ENCODE results near the gene ABR. TPM values are rescaled to one million over a fixed set of nuclear protein-coding genes. Genes with fewer than 3 reads are reported as not detected.

ABR gene
- polyA plus RNA-seq, 3 donors, result 19.8 to 160 (median 26.0) TPM

- no peak overlapping the region for H2AFZ ChIP-seq (ENCODE audit: insufficient read depth, low read depth, low read length, poor library complexity, severe bottlenecking)
- H3K27ac ChIP-seq (ENCODE audit: low read depth in 1 of 2, low read length in 2 of 2), result no peak overlapping the region
- Mint-ChIP-seq H3K36me3 (peaks cover 11 to 13% of the 10 kb centered on the region in 2 donors), H3K27me3 (ENCODE audit: low read depth in 3 of 3) (peaks cover 1 to 11% (median 2%) of the 10 kb centered on the region in 3 donors), H3K9me3 (no peaks in the 10 kb centered on the region), H3K4me3 (no peak overlapping the region), H3K27ac (peak overlapping the region in 2 of 7 donors; percentile 11 to 87), H3K4me1 (peaks cover 21% of the 10 kb centered on the region)
- no peak overlapping the region for H3K9ac ChIP-seq (ENCODE audit: insufficient read depth, low read length, poor library complexity, severe bottlenecking)
- peaks cover 90% of the 10 kb centered on the region for H3K79me2 ChIP-seq (ENCODE audit: insufficient read depth, low read length)
- no peak for TF ChIP-seq CTCF (IDR thresholded peaks at IDR 0.05)
- H3K4me1 ChIP-seq (ENCODE audit: control insufficient read depth in 1 of 2, insufficient read depth in 2 of 2, low read length in 2 of 2), result peaks cover 11 to 27% of the 10 kb centered on the region in 2 donors
- H3K9me3 ChIP-seq (replicated peaks in 1 of 2; ENCODE audit: control insufficient read depth in 1 of 2, insufficient read depth in 1 of 2, low read length in 2 of 2), result no peaks in the 10 kb centered on the region
- 100% methylated on average over 7 of the region's 11 CpGs for WGBS (ENCODE audit: insufficient coverage)
- H3K36me3 ChIP-seq (replicated peaks in 1 of 2; ENCODE audit: control insufficient read depth in 1 of 2, insufficient read depth in 2 of 2, low read length in 2 of 2), result peaks cover 0 to 3% of the 10 kb centered on the region in 2 donors
- DNase-seq, result no peak
- H3K27me3 ChIP-seq (ENCODE audit: control insufficient read depth in 2 of 2, insufficient read depth in 2 of 2, low read length in 2 of 2), result peaks cover 0 to 2% of the 10 kb centered on the region in 2 donors
- intact Hi-C loops (cut with micrococcal nuclease), result no loop called here
- no peak overlapping the region for H3K4me3 ChIP-seq (replicated peaks in 1 of 3; ENCODE audit: low read depth in 2 of 3, low read length in 3 of 3)
- peaks cover 100% of the 10 kb centered on the region for H4K20me1 ChIP-seq (ENCODE audit: insufficient read depth, low read length)
- no peak overlapping the region for H3K4me2 ChIP-seq (replicated peaks; ENCODE audit: extremely low read depth, low read length, poor library complexity, severe bottlenecking)
Observed at GRCh38 chr17:1174263-1174880, 5.4 kb downstream of the ABR start.

DNA sequence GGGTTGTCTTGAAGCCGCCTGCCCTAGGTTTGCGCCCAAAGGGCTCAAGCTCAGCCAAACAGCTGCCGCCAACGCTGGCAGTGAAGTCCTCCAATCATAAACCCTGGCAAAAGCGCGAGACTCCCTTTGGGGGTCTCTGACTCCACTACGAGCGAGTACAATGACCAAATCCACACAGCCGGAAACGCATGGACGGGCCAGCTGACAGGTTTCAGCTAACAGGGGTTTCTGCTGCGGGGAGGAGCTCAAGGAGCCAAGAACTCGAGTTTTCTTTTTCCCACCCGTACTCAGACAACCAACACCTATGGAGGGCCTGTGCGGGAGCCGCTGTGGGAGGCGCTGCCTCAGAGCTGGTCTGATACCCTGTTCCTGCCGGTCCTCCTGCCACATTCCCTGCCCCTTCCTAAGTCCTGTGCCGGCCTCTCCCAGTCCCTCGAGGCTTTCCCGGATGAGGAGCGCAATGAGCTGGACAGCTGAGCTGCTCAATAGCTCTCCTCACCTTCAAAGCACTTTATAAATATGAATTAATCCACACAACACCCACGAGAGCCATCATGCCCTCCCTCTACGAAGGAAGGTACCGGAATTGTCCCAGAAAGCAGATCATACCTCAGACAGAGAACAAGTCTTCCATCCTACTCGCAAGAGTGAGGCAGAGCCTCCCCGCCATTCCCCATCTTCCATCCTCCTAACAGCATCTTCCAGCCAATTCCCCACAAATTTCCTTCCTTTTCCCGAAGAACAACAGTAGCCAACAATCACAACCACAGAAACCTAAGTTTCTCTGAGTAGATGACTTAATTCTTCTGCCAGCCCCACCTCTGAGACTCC lies 6.1 kb downstream of the ABR start:
- Mint-ChIP-seq H3K9me3 (no peaks in the 10 kb centered on the region), H3K4me1 (peaks cover 19% of the 10 kb centered on the region), H3K27ac (no peak overlapping the region), H3K4me3 (no peak overlapping the region), H3K27me3 (ENCODE audit: low read depth in 3 of 3) (peaks cover 1 to 5% (median 2%) of the 10 kb centered on the region in 3 donors), H3K36me3 (peaks cover 13 to 14% of the 10 kb centered on the region in 2 donors)
- DNase-seq, result no peak
- Histone ChIP-seq H3K4me2 (replicated peaks; ENCODE audit: extremely low read depth, low read length, poor library complexity, severe bottlenecking) (no peak overlapping the region), H3K4me3 (replicated peaks in 1 of 3; ENCODE audit: low read depth in 2 of 3, low read length in 3 of 3) (no peak overlapping the region), H3K9me3 (replicated peaks in 1 of 2; ENCODE audit: control insufficient read depth in 1 of 2, insufficient read depth in 1 of 2, low read length in 2 of 2) (no peaks in the 10 kb centered on the region), H4K20me1 (ENCODE audit: insufficient read depth, low read length) (peaks cover 100% of the 10 kb centered on the region), H3K36me3 (replicated peaks in 1 of 2; ENCODE audit: control insufficient read depth in 1 of 2, insufficient read depth in 2 of 2, low read length in 2 of 2) (peaks cover 3% of the 10 kb centered on the region in 2 donors), H3K27me3 (ENCODE audit: control insufficient read depth in 2 of 2, insufficient read depth in 2 of 2, low read length in 2 of 2) (peaks cover 0 to 1% of the 10 kb centered on the region in 2 donors), H3K79me2 (ENCODE audit: insufficient read depth, low read length) (peaks cover 91% of the 10 kb centered on the region), H3K27ac (ENCODE audit: low read depth in 1 of 2, low read length in 2 of 2) (no peak overlapping the region), H2AFZ (ENCODE audit: insufficient read depth, low read depth, low read length, poor library complexity, severe bottlenecking) (no peak overlapping the region), H3K4me1 (ENCODE audit: control insufficient read depth in 1 of 2, insufficient read depth in 2 of 2, low read length in 2 of 2) (peaks cover 4 to 20% of the 10 kb centered on the region in 2 donors), H3K9ac (ENCODE audit: insufficient read depth, low read length, poor library complexity, severe bottlenecking) (no peak overlapping the region)
- 97% methylated on average over 25 of the region's 28 CpGs for WGBS (ENCODE audit: insufficient coverage)
- TF ChIP-seq CTCF (IDR thresholded peaks at IDR 0.05), result no peak
- intact Hi-C loops (cut with micrococcal nuclease), result no loop called here
